ENCODE data around the gene MICAL3. TPM values are rescaled to one million over a fixed set of nuclear protein-coding genes. Genes with fewer than 3 reads are reported as not detected.
A peak's percentile ranks its signal among the peaks of the same experiment; 100 is the strongest.

The MICAL3 gene
- total and polyA plus RNA-seq, 2 donors from 2014 or later: 5.0 to 99.4 TPM

- intact Hi-C loops (cut with DNase I): no loop called here
- no peak for TF ChIP-seq CTCF (IDR thresholded peaks at IDR 0.05; ENCODE audit: borderline replicate concordance, extremely low read depth, insufficient read depth)
- Histone ChIP-seq H3K27ac (ENCODE audit: low read depth in 2 of 2, low read length in 2 of 2) (peak overlapping the region in 1 of 2 donors; percentile 1), H3K36me3 (ENCODE audit: control insufficient read depth in 2 of 3, insufficient read depth in 3 of 3, low read length in 3 of 3) (no peaks in the 10 kb centered on the region), H3K4me3 (ENCODE audit: low read length in 3 of 3) (no peak overlapping the region), H3K27me3 (ENCODE audit: control insufficient read depth, insufficient read depth, low read length) (no peaks in the 10 kb centered on the region), H3K9me3 (ENCODE audit: control insufficient read depth in 2 of 3, insufficient read depth in 1 of 3, low read length in 3 of 3) (no peaks in the 10 kb centered on the region), H3K9ac (ENCODE audit: low read length in 3 of 3) (no peak overlapping the region), H3K4me1 (ENCODE audit: control insufficient read depth in 2 of 3, insufficient read depth in 2 of 3, low read depth in 1 of 3, low read length in 3 of 3) (peaks cover 3 to 44% (median 43%) of the 10 kb centered on the region in 3 donors)
- DNase-seq: no peak
- FAIRE-seq: no peak
These were observed 54.1 kb downstream of the MICAL3 start for GRCh38 chr22:17970201-17970708.

- H3K27me3 ChIP-seq (ENCODE audit: control insufficient read depth, insufficient read depth, low read length): no peaks in the 10 kb centered on the region
- peaks cover 3 to 48% (median 48%) of the 10 kb centered on the region in 3 donors for H3K4me1 ChIP-seq (ENCODE audit: control insufficient read depth in 2 of 3, insufficient read depth in 2 of 3, low read depth in 1 of 3, low read length in 3 of 3)
- DNase-seq (no peak), FAIRE-seq (no peak)
- no peak overlapping the region for H3K9ac ChIP-seq (ENCODE audit: low read length in 3 of 3)
- intact Hi-C loops (cut with DNase I): no loop called here
- TF ChIP-seq CTCF (IDR thresholded peaks at IDR 0.05; ENCODE audit: borderline replicate concordance, extremely low read depth, insufficient read depth): no peak
- no peaks in the 10 kb centered on the region for H3K9me3 ChIP-seq (ENCODE audit: control insufficient read depth in 2 of 3, insufficient read depth in 1 of 3, low read length in 3 of 3)
- no peak overlapping the region for H3K4me3 ChIP-seq (ENCODE audit: low read length in 3 of 3)
- no peaks in the 10 kb centered on the region for H3K36me3 ChIP-seq (ENCODE audit: control insufficient read depth in 2 of 3, insufficient read depth in 3 of 3, low read length in 3 of 3)
- H3K27ac ChIP-seq (ENCODE audit: low read depth in 2 of 2, low read length in 2 of 2): peak overlapping the region in 1 of 2 donors; percentile 1
These were observed 54.7 kb downstream of the MICAL3 start for GRCh38 chr22:17969701-17970113.

- DNase-seq (peak in 1 of 5 donors; percentile 52), FAIRE-seq (no peak)
- Histone ChIP-seq H3K4me1 (ENCODE audit: control insufficient read depth in 2 of 3, insufficient read depth in 2 of 3, low read depth in 1 of 3, low read length in 3 of 3) (peaks cover 3 to 53% (median 51%) of the 10 kb centered on the region in 3 donors), H3K9me3 (ENCODE audit: control insufficient read depth in 2 of 3, insufficient read depth in 1 of 3, low read length in 3 of 3) (no peaks in the 10 kb centered on the region), H3K36me3 (ENCODE audit: control insufficient read depth in 2 of 3, insufficient read depth in 3 of 3, low read length in 3 of 3) (no peaks in the 10 kb centered on the region), H3K27ac (ENCODE audit: low read depth in 2 of 2, low read length in 2 of 2) (no peak overlapping the region), H3K4me3 (ENCODE audit: low read length in 3 of 3) (no peak overlapping the region), H3K9ac (ENCODE audit: low read length in 3 of 3) (no peak overlapping the region), H3K27me3 (ENCODE audit: control insufficient read depth, insufficient read depth, low read length) (no peaks in the 10 kb centered on the region)
- intact Hi-C loops (cut with DNase I): no loop called here
- TF ChIP-seq CTCF (IDR thresholded peaks at IDR 0.05; ENCODE audit: borderline replicate concordance, extremely low read depth, insufficient read depth): no peak
These were observed 56.2 kb downstream of the MICAL3 start for GRCh38 chr22:17968126-17968525.

GRCh38 chr22:17966403-17966717 is 58.0 kb downstream of the MICAL3 start:
- no peak for TF ChIP-seq CTCF (IDR thresholded peaks at IDR 0.05; ENCODE audit: borderline replicate concordance, extremely low read depth, insufficient read depth)
- peak overlapping the region in 1 of 3 donors; percentile 3 for H3K9ac ChIP-seq (ENCODE audit: low read length in 3 of 3)
- H3K9me3 ChIP-seq (ENCODE audit: control insufficient read depth in 2 of 3, insufficient read depth in 1 of 3, low read length in 3 of 3): no peaks in the 10 kb centered on the region
- H3K4me3 ChIP-seq (ENCODE audit: low read length in 3 of 3): no peak overlapping the region
- peak overlapping the region in 1 of 2 donors; percentile 88 for H3K27ac ChIP-seq (ENCODE audit: low read depth in 2 of 2, low read length in 2 of 2)
- DNase-seq: peak in 1 of 5 donors; percentile 1
- FAIRE-seq: no peak
- no peaks in the 10 kb centered on the region for H3K36me3 ChIP-seq (ENCODE audit: control insufficient read depth in 2 of 3, insufficient read depth in 3 of 3, low read length in 3 of 3)
- no peaks in the 10 kb centered on the region for H3K27me3 ChIP-seq (ENCODE audit: control insufficient read depth, insufficient read depth, low read length)
- H3K4me1 ChIP-seq (ENCODE audit: control insufficient read depth in 2 of 3, insufficient read depth in 2 of 3, low read depth in 1 of 3, low read length in 3 of 3): peaks cover 3 to 41% (median 38%) of the 10 kb centered on the region in 3 donors
- intact Hi-C loops (cut with DNase I): no loop called here
